Osteoblast (primary cell): ENCODE data around the gene LAPTM5. TPM values are rescaled to one million over a fixed set of nuclear protein-coding genes. Genes with fewer than 3 reads are reported as not detected.

Experiments used
- DNase-seq: peaks from one replicate; pipeline ENCODE4 v3.0.0; 2011; ENCODE audit warnings: low spot score, mixed read lengths; ENCODE audit not compliant: insufficient read length; ENCODE audit errors: missing footprints
- H2AFZ ChIP-seq: 2 replicates; pipeline ENCODE4 v1.6.0; 2011; ENCODE audit warnings: mild to moderate bottlenecking, low read length
- H3K27ac ChIP-seq: 2 replicates; pipeline ENCODE4 v1.5.1; 2011; ENCODE audit warnings: mild to moderate bottlenecking, low read depth, low read length, moderate library complexity
- H3K27me3 ChIP-seq: 2 replicates; pipeline ENCODE4 v1.6.0; 2012; ENCODE audit warnings: mild to moderate bottlenecking, control low read depth, inconsistent platforms, low read length, moderate library complexity; ENCODE audit not compliant: insufficient read depth
- H3K36me3 ChIP-seq: 2 replicates; pipeline ENCODE4 v1.5.1; 2011; ENCODE audit warnings: mild to moderate bottlenecking, low read length, control low read depth, moderate library complexity; ENCODE audit not compliant: insufficient read depth
- H3K4me1 ChIP-seq: 2 replicates; pipeline ENCODE4 v1.5.1; 2011; ENCODE audit warnings: mild to moderate bottlenecking, low read length, control low read depth, moderate library complexity; ENCODE audit not compliant: insufficient read depth
- H3K4me2 ChIP-seq: 2 replicates; pipeline ENCODE4 v1.6.0; 2011; ENCODE audit warnings: mild to moderate bottlenecking, low read length; ENCODE audit not compliant: insufficient read depth
- H3K4me3 ChIP-seq: fragments of 200-600 bp; sonication (generic); 3 replicates; pipeline ENCODE4 v1.5.1; 2012; ENCODE audit warnings: mild to moderate bottlenecking, low read length, inconsistent platforms; ENCODE audit not compliant: insufficient read depth
- H3K79me2 ChIP-seq: 2 replicates; pipeline ENCODE4 v1.6.0; 2012; ENCODE audit warnings: mild to moderate bottlenecking, low read length, control low read depth, inconsistent platforms; ENCODE audit not compliant: insufficient read depth
- H3K9me3 ChIP-seq: 2 replicates; pipeline ENCODE4 v1.5.1; 2011; ENCODE audit warnings: low read depth, low read length, control low read depth
- H4K20me1 ChIP-seq: 2 replicates; pipeline ENCODE4 v1.6.0; 2012; ENCODE audit warnings: mild to moderate bottlenecking, low read length, control low read depth; ENCODE audit not compliant: insufficient read depth
- total RNA-seq: library from RNA; depleted of rRNA; stranded (reverse); fragments of >200 nt; gene quantifications from 2 replicates; pipeline ENCODE4 v1.2.3, GENCODE V29; 2012
- TF ChIP-seq, protein P1 (sequence below): IDR thresholded peaks from 2 replicates; pipeline ENCODE4 v1.5.1; 2011; ENCODE audit warnings: mild to moderate bottlenecking, low read depth, low read length, moderate library complexity; ENCODE audit errors: extremely low read depth

Gene LAPTM5
- total RNA-seq, 1 donor = 0.72 TPM

DNA sequence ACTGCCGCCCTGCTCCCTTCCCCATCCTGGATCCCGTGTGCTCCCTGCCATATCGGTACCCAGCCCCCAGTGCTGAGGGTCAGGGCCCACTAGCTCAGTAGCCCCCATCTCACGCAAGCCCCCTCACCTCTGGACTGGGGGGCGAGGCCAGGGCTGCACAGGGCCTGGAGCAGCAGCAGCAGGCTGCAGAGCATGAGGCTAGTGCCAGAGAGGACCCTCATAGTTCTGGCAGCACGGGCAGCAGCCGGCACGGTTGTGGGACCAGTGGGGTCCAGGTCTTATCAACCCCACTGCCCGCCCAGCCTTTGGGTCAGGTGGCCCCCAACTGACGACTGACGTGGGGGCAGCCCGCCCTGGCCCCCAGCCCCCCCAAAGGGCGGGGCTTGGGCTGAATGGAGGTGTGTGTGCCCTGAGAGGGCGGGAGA lies 34.2 kb downstream of the LAPTM5 start, which contains the start of gene MATN1:
MATN1 (minus strand) TSS at position 255 of the 425 bp plus-strand sequence; CDS start at position 221, 34 bp downstream.
- Histone ChIP-seq H3K4me1 (peaks cover 9% of the 10 kb centered on the region), H3K36me3 (no peaks in the 10 kb centered on the region), H3K4me3 (no peak within 1 kb of the TSS), H3K79me2 (no peaks in the 10 kb centered on the region), H2AFZ (no peak within 1 kb of the TSS), H3K27me3 (no peaks in the 10 kb centered on the region), H3K9me3 (no peaks in the 10 kb centered on the region), H3K27ac (no peak within 1 kb of the TSS), H4K20me1 (peaks cover 13% of the 10 kb centered on the region), H3K4me2 (no peak within 1 kb of the TSS)
- TF ChIP-seq, protein P1, sequence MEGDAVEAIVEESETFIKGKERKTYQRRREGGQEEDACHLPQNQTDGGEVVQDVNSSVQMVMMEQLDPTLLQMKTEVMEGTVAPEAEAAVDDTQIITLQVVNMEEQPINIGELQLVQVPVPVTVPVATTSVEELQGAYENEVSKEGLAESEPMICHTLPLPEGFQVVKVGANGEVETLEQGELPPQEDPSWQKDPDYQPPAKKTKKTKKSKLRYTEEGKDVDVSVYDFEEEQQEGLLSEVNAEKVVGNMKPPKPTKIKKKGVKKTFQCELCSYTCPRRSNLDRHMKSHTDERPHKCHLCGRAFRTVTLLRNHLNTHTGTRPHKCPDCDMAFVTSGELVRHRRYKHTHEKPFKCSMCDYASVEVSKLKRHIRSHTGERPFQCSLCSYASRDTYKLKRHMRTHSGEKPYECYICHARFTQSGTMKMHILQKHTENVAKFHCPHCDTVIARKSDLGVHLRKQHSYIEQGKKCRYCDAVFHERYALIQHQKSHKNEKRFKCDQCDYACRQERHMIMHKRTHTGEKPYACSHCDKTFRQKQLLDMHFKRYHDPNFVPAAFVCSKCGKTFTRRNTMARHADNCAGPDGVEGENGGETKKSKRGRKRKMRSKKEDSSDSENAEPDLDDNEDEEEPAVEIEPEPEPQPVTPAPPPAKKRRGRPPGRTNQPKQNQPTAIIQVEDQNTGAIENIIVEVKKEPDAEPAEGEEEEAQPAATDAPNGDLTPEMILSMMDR = no peak
- peak; percentile 15 for DNase-seq

DNA sequence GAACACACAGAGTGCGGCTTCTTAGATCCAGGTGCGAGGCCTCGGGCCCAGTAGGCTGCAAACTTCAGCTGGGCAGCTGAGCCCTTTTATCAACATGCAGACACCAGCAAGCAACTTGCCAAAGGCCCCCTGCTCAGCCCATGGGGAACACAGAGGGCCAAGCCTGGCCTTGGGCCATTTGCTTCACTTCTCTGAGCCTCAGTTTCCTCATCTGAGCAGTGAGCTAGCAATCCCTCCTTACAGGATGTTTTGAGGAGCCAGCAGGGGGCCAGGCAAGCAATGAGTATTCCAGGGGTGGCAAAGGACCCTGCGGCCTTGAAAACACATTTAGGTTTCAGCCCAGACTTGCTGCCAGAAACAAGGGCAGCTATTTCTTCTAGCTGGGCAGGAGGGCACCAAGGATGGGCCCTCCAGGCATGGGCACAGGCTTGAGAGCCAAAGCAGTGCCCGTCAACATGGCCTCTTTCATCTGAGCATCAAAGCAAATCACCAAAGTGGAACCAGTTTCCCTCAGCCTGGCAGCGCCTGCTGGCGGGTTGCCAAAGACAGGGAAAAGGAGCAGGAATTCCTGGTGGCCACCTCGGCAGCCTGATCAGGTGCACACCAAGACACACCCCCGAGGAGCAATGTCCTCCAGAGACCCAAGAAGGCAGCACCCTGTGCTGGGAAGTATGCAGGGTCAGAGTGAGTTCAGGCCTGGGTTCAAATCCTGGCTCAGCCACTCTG lies 35.6 kb downstream of the LAPTM5 start:
- Histone ChIP-seq H3K9me3 (no peaks in the 10 kb centered on the region), H3K79me2 (no peaks in the 10 kb centered on the region), H3K27me3 (no peaks in the 10 kb centered on the region), H2AFZ (no peak overlapping the region), H3K4me3 (no peak overlapping the region), H3K4me2 (no peak overlapping the region), H3K4me1 (peaks cover 9% of the 10 kb centered on the region), H4K20me1 (peaks cover 13% of the 10 kb centered on the region), H3K36me3 (no peaks in the 10 kb centered on the region), H3K27ac (no peak overlapping the region)
- TF ChIP-seq, protein P1 = no peak
- DNase-seq = peak; percentile 30

DNA sequence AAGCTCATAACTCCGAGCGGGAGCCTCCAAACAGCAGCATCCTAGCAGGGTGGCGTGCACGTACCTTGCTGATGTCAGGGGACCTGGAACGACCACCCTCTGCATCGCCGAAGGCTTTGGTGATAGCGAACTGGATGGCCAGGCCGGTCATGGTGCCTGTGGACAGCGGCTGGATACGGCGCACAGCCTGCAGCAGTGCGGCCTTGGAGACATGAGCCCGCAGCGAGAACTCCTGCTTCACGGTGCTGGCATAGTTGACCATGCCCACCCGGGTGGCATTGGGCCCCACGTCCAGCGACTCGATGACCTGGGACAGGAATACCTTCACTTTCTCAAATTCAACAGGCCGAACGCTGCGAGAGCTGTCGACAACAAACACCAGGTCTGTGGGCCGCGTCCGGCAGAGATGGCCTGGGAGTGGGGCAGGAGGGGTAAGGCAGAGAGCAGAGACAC lies 36.2 kb downstream of the LAPTM5 start:
- Histone ChIP-seq H3K27me3 (no peaks in the 10 kb centered on the region), H3K27ac (no peak overlapping the region), H3K79me2 (no peaks in the 10 kb centered on the region), H3K4me1 (peaks cover 9% of the 10 kb centered on the region), H3K4me3 (no peak overlapping the region), H3K36me3 (no peaks in the 10 kb centered on the region), H3K4me2 (no peak overlapping the region), H3K9me3 (no peaks in the 10 kb centered on the region), H2AFZ (no peak overlapping the region), H4K20me1 (peaks cover 13% of the 10 kb centered on the region)
- DNase-seq = peak; percentile 50
- TF ChIP-seq, protein P1 = no peak
